ENCODE data around the gene DNAJC1.
A peak's percentile ranks its signal among the peaks of the same experiment; 100 is the strongest.

Gene DNAJC1

DNA sequence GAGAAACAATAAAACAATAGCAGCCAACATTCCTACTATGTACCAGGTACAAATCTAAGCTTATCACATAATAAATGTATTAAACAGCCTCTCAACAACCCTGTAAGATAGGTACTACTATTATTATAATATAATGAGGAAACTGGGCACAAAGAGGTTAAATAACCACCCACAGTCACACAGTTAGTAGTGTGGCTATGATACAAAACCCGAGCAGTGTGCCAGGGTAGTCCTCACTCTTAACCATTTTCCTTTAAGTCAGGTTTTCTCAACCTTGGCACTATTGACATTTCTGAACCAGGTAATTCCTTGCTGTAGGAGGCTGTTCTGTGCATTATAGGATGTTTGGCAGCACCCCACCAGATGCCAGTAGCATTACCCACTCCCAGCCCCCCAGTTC, 48.8 kb downstream of the DNAJC1 start:
- no peak for FAIRE-seq
- TF ChIP-seq, protein P1, sequence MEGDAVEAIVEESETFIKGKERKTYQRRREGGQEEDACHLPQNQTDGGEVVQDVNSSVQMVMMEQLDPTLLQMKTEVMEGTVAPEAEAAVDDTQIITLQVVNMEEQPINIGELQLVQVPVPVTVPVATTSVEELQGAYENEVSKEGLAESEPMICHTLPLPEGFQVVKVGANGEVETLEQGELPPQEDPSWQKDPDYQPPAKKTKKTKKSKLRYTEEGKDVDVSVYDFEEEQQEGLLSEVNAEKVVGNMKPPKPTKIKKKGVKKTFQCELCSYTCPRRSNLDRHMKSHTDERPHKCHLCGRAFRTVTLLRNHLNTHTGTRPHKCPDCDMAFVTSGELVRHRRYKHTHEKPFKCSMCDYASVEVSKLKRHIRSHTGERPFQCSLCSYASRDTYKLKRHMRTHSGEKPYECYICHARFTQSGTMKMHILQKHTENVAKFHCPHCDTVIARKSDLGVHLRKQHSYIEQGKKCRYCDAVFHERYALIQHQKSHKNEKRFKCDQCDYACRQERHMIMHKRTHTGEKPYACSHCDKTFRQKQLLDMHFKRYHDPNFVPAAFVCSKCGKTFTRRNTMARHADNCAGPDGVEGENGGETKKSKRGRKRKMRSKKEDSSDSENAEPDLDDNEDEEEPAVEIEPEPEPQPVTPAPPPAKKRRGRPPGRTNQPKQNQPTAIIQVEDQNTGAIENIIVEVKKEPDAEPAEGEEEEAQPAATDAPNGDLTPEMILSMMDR (IDR thresholded peaks at IDR 0.05; ENCODE audit: insufficient read depth, missing control alignments), result no peak
- no peak for DNase-seq (ENCODE audit: insufficient read length, low spot score)

DNA sequence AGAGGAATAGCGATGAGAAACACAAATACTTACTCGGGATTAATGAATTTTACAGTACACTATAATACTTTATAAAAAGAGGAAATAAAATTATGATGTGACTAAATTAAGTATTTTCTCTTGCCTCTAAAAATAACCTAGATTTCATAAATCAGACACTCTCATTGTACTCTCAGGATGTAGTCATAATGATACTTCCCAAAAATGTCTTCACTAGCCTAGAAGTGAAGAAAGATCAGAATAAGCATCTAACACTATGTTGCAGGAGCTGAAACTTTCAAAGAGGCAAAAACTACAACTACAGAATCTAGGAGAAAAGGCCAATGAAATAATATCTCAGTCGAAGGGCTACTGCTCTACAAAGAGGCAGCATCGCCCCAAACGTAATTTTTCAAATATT, 49.4 kb downstream of the DNAJC1 start:
- no peak for FAIRE-seq
- DNase-seq (ENCODE audit: insufficient read length, low spot score), result no peak
- TF ChIP-seq, protein P1 (IDR thresholded peaks at IDR 0.05; ENCODE audit: insufficient read depth, missing control alignments), result no peak

DNA sequence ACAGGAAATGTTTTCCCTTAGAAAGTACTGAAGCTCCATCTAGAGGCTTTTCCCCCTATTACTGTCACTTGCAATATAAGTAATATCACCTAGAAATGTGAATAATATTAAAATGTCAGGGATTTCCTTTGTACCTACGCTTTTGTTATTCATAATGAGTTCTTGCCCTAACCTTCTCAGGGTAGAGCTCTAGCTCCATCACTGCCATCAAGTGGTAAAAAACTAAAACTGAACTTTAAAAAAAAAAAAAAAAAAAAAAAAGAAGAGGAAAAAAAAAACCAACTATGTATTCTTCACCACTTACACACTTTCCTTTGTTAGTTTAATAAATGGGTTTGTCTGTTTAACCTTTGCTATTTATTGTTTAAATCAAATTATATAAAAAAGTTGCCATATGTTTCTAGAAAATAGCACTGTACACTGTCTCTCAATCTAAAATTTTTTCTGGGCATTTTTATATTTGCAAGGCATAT, 49.9 kb downstream of the DNAJC1 start:
- DNase-seq (ENCODE audit: insufficient read length, low spot score), result peak; percentile 18
- TF ChIP-seq, protein P1 (IDR thresholded peaks at IDR 0.05; ENCODE audit: insufficient read depth, missing control alignments), result peak; percentile 38
- no peak for FAIRE-seq

DNA sequence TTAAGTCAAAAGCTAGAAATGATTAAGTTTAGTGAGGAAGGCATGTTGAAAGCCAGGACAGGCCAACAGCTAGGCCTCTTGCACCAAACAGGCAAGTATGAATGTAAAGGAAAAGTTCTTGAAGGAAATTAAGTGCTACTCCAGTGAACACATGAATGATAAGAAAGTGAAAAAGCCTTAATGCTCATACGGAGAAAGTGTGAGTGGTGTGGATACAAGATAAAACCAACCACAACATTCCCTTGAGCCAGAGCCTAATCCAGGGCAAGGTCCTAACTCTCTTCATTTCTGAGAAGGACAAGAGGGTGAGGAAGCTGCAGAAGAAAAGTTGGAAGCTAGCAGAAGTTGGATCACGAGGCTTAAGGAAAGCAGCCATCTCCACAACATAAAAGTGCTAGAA, 53.0 kb downstream of the DNAJC1 start:
- DNase-seq (ENCODE audit: insufficient read length, low spot score) (no peak), FAIRE-seq (no peak)
- TF ChIP-seq, protein P1 (IDR thresholded peaks at IDR 0.05; ENCODE audit: insufficient read depth, missing control alignments), result no peak

DNA sequence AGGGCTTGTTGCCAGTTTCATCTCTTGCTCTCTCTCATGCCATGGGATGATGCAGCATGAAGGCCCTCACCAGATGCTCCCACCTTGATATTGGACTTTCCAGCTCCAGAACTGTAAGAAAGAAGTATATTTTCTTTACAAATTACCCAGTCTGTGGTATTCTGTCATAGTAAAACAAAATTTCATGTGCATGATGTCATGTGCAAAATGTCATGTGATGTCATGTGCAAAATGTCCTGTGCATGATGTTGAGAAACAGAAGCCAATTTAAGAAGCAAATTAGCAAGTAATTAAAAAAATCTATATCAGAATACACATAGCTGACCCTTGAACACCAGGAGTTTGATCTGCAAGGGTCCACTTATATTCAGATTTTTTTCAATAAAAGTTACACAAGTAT, 56.6 kb downstream of the DNAJC1 start:
- DNase-seq (ENCODE audit: insufficient read length, low spot score) (no peak), FAIRE-seq (no peak)
- TF ChIP-seq, protein P1 (IDR thresholded peaks at IDR 0.05; ENCODE audit: insufficient read depth, missing control alignments), result no peak

DNA sequence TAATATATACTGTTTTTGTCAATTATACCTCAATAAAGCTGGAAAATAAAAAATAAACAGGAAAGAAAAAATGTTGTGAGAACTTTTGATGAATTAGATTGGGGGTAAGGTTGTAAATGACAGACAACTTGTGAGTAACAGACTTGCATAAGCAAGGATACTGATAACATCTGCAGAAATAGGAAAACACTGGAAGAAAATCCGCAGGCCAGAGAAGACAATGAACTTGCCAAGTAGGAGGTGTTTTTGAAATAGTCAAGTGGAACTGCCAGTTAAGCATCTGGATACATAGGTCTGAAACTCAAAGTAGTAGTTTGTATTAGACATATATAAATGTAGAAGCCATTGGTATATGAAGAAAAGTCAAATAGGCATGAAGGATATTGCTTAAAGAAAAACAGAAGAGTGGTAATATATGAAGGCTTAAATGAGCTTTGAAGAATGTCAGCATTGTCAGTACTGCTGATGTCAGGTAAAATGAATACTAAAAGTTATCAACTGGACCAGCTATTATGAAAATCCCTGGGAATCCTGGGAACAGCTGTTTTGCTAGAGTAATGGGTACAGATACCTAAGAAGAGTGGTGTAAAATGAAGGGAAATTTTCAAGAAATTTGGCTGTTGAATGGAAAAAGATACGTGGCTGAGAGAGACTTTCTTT, 58.7 kb downstream of the DNAJC1 start:
- FAIRE-seq, result no peak
- no peak for DNase-seq (ENCODE audit: insufficient read length, low spot score)
- TF ChIP-seq, protein P1 (IDR thresholded peaks at IDR 0.05; ENCODE audit: insufficient read depth, missing control alignments), result no peak

DNA sequence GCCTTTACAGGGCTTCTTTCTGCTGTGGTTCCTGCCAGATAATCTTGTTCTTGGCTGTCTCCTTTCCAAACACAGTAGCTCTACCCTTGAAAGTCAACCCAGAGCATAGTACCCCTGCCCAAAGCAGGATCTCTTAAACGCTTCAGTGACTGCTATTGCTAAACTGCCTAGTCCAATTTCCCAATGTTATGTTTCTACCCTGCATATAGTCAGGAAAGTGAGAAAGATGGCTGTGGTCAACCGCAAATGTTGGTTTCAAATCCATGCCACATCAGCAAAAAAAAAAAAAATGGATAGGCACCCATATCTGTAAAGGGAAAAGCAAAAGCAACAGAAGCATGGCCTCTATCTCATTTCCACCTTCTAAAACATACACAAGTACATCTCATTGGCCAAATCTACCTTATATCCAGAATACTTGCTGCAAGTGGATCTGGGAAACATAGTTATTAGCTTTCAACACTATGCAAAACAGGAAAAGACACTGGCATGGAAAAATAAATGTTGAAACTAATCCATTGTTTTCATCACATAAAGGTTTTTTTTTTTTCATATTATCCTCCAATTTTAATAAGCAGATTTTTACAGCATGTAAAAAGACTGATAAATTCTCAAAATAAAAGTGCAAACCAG, 59.8 kb downstream of the DNAJC1 start:
- DNase-seq (ENCODE audit: insufficient read length, low spot score), result no peak
- TF ChIP-seq, protein P1 (IDR thresholded peaks at IDR 0.05; ENCODE audit: insufficient read depth, missing control alignments), result no peak
- FAIRE-seq, result no peak

All from D721Med (cell line).